SK-N-SH (cell line): ENCODE results near the gene THADA. TPM values are rescaled to one million over a fixed set of nuclear protein-coding genes. Genes with fewer than 3 reads are reported as not detected.

ENCODE experiments used
- CTCF ChIA-PET: fragments of 300-600, 350-600 bp; formaldehyde crosslinking; extraction: SDS; loops from one replicate; lab custom pipeline; 2021; lab: Yijun Ruan, JAX
- POLR2A ChIA-PET: fragments of 350-600 bp; sonication (Branson Sonifier 250); formaldehyde crosslinking; extraction: SDS; loops from one replicate; lab custom pipeline; 2020; ENCODE audit warnings: antibody characterized with exemption, inconsistent platforms; lab: Yijun Ruan, JAX
- DNase-seq: peaks from one replicate; pipeline ENCODE4 v3.0.0; 2012
- H2AFZ ChIP-seq: fragments of 200-600 bp; sonication (generic); 2 replicates; pipeline ENCODE4 v1.8.1; 2016; ENCODE audit warnings: antibody characterized with exemption, mild to moderate bottlenecking, low read depth
- H3F3A ChIP-seq: fragments of 200-600 bp; sonication (generic); replicated peaks from 2 replicates; pipeline ENCODE3; 2016; ENCODE audit warnings: antibody characterized with exemption, mild to moderate bottlenecking; ENCODE audit not compliant: insufficient read depth
- H3K27ac ChIP-seq, 2 experiments: fragments of 200-500 bp in 1 of 2; fragments of 200-600 bp in 1 of 2; sonication (Bioruptor generic) in 1 of 2; sonication (generic), shearing (Covaris generic) in 1 of 2; 2 replicates each; pipeline versions ENCODE4 v1.5.1 to v1.6.1; 2014 to 2016; ENCODE audit warnings: low read depth in 2 of 2, inconsistent platforms in 1 of 2, low read length in 1 of 2, mild to moderate bottlenecking in 1 of 2, mixed read lengths in 1 of 2
- H3K27me3 ChIP-seq: fragments of 200-600 bp; sonication (generic), shearing (Covaris generic); 2 replicates; pipeline ENCODE4 v1.6.1; 2016; ENCODE audit warnings: mixed run types; ENCODE audit not compliant: insufficient read depth
- H3K36me3 ChIP-seq, 2 experiments: fragments of 200-500 bp in 1 of 2; fragments of 200-600 bp in 1 of 2; sonication (Bioruptor generic) in 1 of 2; sonication (generic) in 1 of 2; replicated peaks in 1 of 2; 2 replicates each; pipeline versions ENCODE3 to v1.5.1; 2014 to 2016; ENCODE audit warnings: low read length in 1 of 2, mild to moderate bottlenecking in 1 of 2; ENCODE audit not compliant: insufficient read depth in 2 of 2, control insufficient read depth in 1 of 2
- H3K4me1 ChIP-seq, 2 experiments: fragments of 200-500 bp in 1 of 2; fragments of 200-600 bp in 1 of 2; sonication (Bioruptor generic) in 1 of 2; sonication (generic), shearing (Covaris generic) in 1 of 2; 2 replicates each; pipeline versions ENCODE4 v1.5.1 to v1.6.1; 2014 to 2016; ENCODE audit warnings: low read depth in 1 of 2, low read length in 1 of 2, mixed run types in 1 of 2; ENCODE audit not compliant: insufficient read depth in 2 of 2, control insufficient read depth in 1 of 2
- H3K4me2 ChIP-seq: fragments of 200-600 bp; sonication (generic), shearing (Covaris generic); 2 replicates; pipeline ENCODE4 v1.6.1; 2017; ENCODE audit warnings: mixed run types
- H3K4me3 ChIP-seq, 2 experiments: fragments of 200-500 bp in 1 of 2; fragments of 200-600 bp in 1 of 2; sonication (Bioruptor generic) in 1 of 2; sonication (generic), shearing (Covaris generic) in 1 of 2; 2 replicates each; pipeline versions ENCODE4 v1.5.1 to v1.8.1; 2014 to 2016; ENCODE audit warnings: low read depth in 2 of 2, inconsistent platforms in 1 of 2, low read length in 1 of 2, mild to moderate bottlenecking in 1 of 2, mixed read lengths in 1 of 2, moderate library complexity in 1 of 2
- H3K79me2 ChIP-seq: fragments of 200-600 bp; sonication (generic); 2 replicates; pipeline ENCODE4 v1.8.1; 2017; ENCODE audit warnings: mild to moderate bottlenecking; ENCODE audit not compliant: insufficient read depth
- H3K9ac ChIP-seq: fragments of 200-600 bp; sonication (generic); 2 replicates; pipeline ENCODE4 v1.6.1; 2017; ENCODE audit warnings: mixed run types
- H3K9me2 ChIP-seq: fragments of 200-600 bp; sonication (generic); 2 replicates; pipeline ENCODE4 v1.6.1; 2017; ENCODE audit warnings: mixed run types
- H3K9me3 ChIP-seq: fragments of 200-600 bp; sonication (generic); 2 replicates; pipeline ENCODE4 v1.6.1; 2017; ENCODE audit warnings: mixed run types, mild to moderate bottlenecking, moderate library complexity
- H4K20me1 ChIP-seq: fragments of 200-600 bp; sonication (generic); 2 replicates; pipeline ENCODE4 v1.6.1; 2017; ENCODE audit warnings: mild to moderate bottlenecking, mixed run types; ENCODE audit not compliant: insufficient read depth
- ELF1 ChIP-seq: IDR thresholded peaks from 2 replicates; pipeline ENCODE4 v1.4.0; 2012
- EZH2phosphoT487 ChIP-seq: fragments of 200-600 bp; sonication (generic); IDR thresholded peaks from 2 replicates; pipeline ENCODE4 v1.6.1; 2017; ENCODE audit warnings: low read depth, mixed run types, mild to moderate bottlenecking, antibody characterized with exemption, moderate library complexity, borderline replicate concordance
- GABPA ChIP-seq: IDR thresholded peaks from 2 replicates; pipeline ENCODE4 v1.4.0; 2012; ENCODE audit warnings: low read depth, mild to moderate bottlenecking
- GATA2 ChIP-seq: sonication (generic); formaldehyde crosslinking; IDR thresholded peaks from 2 replicates; pipeline ENCODE4 v1.5.0; 2020; ENCODE audit warnings: mild to moderate bottlenecking, missing genetic modification reagents
- JUND ChIP-seq: IDR thresholded peaks from 2 replicates; pipeline ENCODE4 v1.4.0; 2012
- POLR2AphosphoS5 ChIP-seq: IDR thresholded peaks from 2 replicates; pipeline ENCODE4 v1.6.1; 2012; ENCODE audit warnings: low read depth, low read length
- RFX5 ChIP-seq: IDR thresholded peaks from 2 replicates; pipeline ENCODE4 v1.6.1; 2012; ENCODE audit warnings: mild to moderate bottlenecking, improper control_type of control experiment, low read length
- YY1 ChIP-seq: IDR thresholded peaks from 2 replicates; pipeline ENCODE4 v1.4.0; 2012; ENCODE audit warnings: low read depth, mild to moderate bottlenecking
- WGBS: methylation state at CpG from one replicate; pipeline ENCODE4 v1.1.6; 2017; ENCODE audit warnings: low lambda C conversion rate; 5-methylcytosine and 5-hydroxymethylcytosine counted together
- polyA plus RNA-seq, 3 experiments: library from polyadenylated mRNA; depleted of rRNA; stranded (reverse); fragments of >200 nt; gene quantifications; 2 replicates each; pipeline ENCODE4 v1.2.3, GENCODE V29; 2012
- TF ChIP-seq, protein P1 (sequence below): IDR thresholded peaks from 2 replicates; pipeline ENCODE4 v1.6.1; 2012; ENCODE audit warnings: mild to moderate bottlenecking, low read depth, low read length, moderate library complexity
- TF ChIP-seq, protein P2 (sequence below): IDR thresholded peaks from 2 replicates; pipeline ENCODE4 v1.4.0; 2012; ENCODE audit warnings: low read depth, borderline replicate concordance
- TF ChIP-seq, protein P3 (sequence below): IDR thresholded peaks from 2 replicates; pipeline ENCODE4 v1.4.0; 2012; ENCODE audit warnings: low read depth
- TF ChIP-seq, protein P4 (sequence below): fragments of 150-350 bp; IDR thresholded peaks from 2 replicates; pipeline ENCODE4 v1.6.1; 2016; ENCODE audit warnings: mild to moderate bottlenecking, low read depth, low read length
- TF ChIP-seq, protein P5 (sequence below): IDR thresholded peaks from 2 replicates; pipeline ENCODE4; 2012
- TF ChIP-seq, protein P6 (sequence below): IDR thresholded peaks from 2 replicates; pipeline ENCODE4 v1.4.0; 2012; ENCODE audit warnings: low read depth, borderline replicate concordance

The THADA gene
- polyA plus RNA-seq, 1 of the 3 experiments (the other 2 are of a cell fraction) = 25.6 TPM

DNA sequence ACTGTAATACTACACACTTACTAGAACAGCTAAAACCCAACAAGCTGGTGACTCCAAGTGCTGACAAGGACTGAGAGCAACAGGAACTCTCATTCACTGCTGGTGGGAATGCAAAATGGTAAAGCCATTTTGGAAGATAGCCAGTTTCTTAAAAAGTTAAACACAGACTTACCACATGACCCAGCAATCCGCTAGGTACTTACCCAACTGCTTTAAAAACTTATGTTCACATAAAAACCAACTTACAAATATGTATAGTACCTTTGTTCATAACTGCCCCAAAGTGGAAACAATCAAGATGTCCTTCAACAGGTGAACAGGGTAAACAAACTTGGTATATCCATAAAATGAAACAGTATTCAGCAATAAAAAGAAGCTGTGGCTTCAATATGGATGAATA, 216.3 kb downstream of the THADA start:
- H2AFZ ChIP-seq = no peak overlapping the region
- H3K4me1 ChIP-seq = peaks cover 0 to 10% of the 10 kb centered on the region in 2 experiments; a peak in 2 of 4 replicates
- H3K9ac ChIP-seq = no peak overlapping the region
- H3K27me3 ChIP-seq = no peaks in the 10 kb centered on the region
- no peaks in the 10 kb centered on the region for H3K9me3 ChIP-seq
- H3K4me3 ChIP-seq = no peak overlapping the region
- peaks cover 3 to 24% of the 10 kb centered on the region in 2 experiments for H3K36me3 ChIP-seq
- no peak for DNase-seq
- POLR2A ChIA-PET = no interaction called here
- H3K27ac ChIP-seq = no peak overlapping the region
- peaks cover 3% of the 10 kb centered on the region for H3F3A ChIP-seq
- no peak overlapping the region for H3K4me2 ChIP-seq
- CTCF ChIA-PET = no interaction called here
- no peaks in the 10 kb centered on the region for H3K79me2 ChIP-seq
- WGBS = 95% methylated on average over 1 of the region's 1 CpG
- TF ChIP-seq, protein P1, sequence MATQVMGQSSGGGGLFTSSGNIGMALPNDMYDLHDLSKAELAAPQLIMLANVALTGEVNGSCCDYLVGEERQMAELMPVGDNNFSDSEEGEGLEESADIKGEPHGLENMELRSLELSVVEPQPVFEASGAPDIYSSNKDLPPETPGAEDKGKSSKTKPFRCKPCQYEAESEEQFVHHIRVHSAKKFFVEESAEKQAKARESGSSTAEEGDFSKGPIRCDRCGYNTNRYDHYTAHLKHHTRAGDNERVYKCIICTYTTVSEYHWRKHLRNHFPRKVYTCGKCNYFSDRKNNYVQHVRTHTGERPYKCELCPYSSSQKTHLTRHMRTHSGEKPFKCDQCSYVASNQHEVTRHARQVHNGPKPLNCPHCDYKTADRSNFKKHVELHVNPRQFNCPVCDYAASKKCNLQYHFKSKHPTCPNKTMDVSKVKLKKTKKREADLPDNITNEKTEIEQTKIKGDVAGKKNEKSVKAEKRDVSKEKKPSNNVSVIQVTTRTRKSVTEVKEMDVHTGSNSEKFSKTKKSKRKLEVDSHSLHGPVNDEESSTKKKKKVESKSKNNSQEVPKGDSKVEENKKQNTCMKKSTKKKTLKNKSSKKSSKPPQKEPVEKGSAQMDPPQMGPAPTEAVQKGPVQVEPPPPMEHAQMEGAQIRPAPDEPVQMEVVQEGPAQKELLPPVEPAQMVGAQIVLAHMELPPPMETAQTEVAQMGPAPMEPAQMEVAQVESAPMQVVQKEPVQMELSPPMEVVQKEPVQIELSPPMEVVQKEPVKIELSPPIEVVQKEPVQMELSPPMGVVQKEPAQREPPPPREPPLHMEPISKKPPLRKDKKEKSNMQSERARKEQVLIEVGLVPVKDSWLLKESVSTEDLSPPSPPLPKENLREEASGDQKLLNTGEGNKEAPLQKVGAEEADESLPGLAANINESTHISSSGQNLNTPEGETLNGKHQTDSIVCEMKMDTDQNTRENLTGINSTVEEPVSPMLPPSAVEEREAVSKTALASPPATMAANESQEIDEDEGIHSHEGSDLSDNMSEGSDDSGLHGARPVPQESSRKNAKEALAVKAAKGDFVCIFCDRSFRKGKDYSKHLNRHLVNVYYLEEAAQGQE = no peak
- no peak for TF ChIP-seq YY1
- H4K20me1 ChIP-seq = no peaks in the 10 kb centered on the region
- H3K9me2 ChIP-seq = no peaks in the 10 kb centered on the region

DNA sequence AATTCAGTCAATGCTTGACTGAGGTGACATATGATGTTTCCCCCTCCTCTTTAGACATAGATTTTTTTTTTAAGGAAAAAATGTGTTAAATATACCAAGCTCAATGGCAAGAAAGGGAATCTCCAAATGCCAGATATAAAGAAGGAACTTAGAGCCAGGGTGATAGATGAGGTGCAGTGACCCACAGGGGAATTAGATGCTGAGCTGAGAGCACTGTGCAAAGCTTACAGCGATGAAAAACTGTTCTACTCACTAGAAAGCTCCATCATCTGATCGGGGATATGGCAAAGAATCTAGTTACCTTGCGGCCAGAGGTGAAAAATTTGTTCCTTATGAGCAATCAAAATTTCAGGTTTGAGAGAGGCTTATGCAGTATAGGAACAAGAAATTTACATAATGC, 218.5 kb downstream of the THADA start:
- H3K4me2 ChIP-seq = no peak overlapping the region
- POLR2A ChIA-PET = no interaction called here
- H3K4me3 ChIP-seq = no peak overlapping the region
- peaks cover 3 to 20% of the 10 kb centered on the region in 2 experiments for H3K36me3 ChIP-seq
- no peaks in the 10 kb centered on the region for H3F3A ChIP-seq
- 95% methylated on average over 3 of the region's 3 CpGs for WGBS
- H3K9me3 ChIP-seq = no peaks in the 10 kb centered on the region
- CTCF ChIA-PET = interaction anchor here (0.7 to 1.6 kb wide), 4 partner anchors 12 to 173 kb away, joined by 3 to 4 read pairs (median 3); no protein-coding TSS in a partner anchor
- no peaks in the 10 kb centered on the region for H4K20me1 ChIP-seq
- no peak overlapping the region for H3K27ac ChIP-seq
- H3K79me2 ChIP-seq = no peaks in the 10 kb centered on the region
- no peaks in the 10 kb centered on the region for H3K9me2 ChIP-seq
- no peak overlapping the region for H2AFZ ChIP-seq
- no peaks in the 10 kb centered on the region for H3K27me3 ChIP-seq
- no peak for DNase-seq
- H3K9ac ChIP-seq = no peak overlapping the region
- H3K4me1 ChIP-seq = peaks cover 0 to 10% of the 10 kb centered on the region in 2 experiments; a peak in 2 of 4 replicates
- TF ChIP-seq GABPA (no peak), YY1 (no peak), GATA2 (CRISPR knock-in tag) (no peak), POLR2AphosphoS5 (no peak), ELF1 (no peak), JUND (no peak), EZH2phosphoT487 (no peak), RFX5 (no peak)
- TF ChIP-seq, protein P2, sequence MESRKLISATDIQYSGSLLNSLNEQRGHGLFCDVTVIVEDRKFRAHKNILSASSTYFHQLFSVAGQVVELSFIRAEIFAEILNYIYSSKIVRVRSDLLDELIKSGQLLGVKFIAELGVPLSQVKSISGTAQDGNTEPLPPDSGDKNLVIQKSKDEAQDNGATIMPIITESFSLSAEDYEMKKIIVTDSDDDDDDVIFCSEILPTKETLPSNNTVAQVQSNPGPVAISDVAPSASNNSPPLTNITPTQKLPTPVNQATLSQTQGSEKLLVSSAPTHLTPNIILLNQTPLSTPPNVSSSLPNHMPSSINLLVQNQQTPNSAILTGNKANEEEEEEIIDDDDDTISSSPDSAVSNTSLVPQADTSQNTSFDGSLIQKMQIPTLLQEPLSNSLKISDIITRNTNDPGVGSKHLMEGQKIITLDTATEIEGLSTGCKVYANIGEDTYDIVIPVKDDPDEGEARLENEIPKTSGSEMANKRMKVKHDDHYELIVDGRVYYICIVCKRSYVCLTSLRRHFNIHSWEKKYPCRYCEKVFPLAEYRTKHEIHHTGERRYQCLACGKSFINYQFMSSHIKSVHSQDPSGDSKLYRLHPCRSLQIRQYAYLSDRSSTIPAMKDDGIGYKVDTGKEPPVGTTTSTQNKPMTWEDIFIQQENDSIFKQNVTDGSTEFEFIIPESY = no peak
- TF ChIP-seq, protein P3, sequence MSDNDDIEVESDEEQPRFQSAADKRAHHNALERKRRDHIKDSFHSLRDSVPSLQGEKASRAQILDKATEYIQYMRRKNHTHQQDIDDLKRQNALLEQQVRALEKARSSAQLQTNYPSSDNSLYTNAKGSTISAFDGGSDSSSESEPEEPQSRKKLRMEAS = no peak
- TF ChIP-seq, protein P4, sequence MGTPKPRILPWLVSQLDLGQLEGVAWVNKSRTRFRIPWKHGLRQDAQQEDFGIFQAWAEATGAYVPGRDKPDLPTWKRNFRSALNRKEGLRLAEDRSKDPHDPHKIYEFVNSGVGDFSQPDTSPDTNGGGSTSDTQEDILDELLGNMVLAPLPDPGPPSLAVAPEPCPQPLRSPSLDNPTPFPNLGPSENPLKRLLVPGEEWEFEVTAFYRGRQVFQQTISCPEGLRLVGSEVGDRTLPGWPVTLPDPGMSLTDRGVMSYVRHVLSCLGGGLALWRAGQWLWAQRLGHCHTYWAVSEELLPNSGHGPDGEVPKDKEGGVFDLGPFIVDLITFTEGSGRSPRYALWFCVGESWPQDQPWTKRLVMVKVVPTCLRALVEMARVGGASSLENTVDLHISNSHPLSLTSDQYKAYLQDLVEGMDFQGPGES = no peak
- TF ChIP-seq, protein P5, sequence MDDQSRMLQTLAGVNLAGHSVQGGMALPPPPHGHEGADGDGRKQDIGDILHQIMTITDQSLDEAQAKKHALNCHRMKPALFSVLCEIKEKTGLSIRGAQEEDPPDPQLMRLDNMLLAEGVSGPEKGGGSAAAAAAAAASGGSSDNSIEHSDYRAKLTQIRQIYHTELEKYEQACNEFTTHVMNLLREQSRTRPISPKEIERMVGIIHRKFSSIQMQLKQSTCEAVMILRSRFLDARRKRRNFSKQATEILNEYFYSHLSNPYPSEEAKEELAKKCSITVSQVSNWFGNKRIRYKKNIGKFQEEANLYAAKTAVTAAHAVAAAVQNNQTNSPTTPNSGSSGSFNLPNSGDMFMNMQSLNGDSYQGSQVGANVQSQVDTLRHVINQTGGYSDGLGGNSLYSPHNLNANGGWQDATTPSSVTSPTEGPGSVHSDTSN = no peak
- TF ChIP-seq, protein P6, sequence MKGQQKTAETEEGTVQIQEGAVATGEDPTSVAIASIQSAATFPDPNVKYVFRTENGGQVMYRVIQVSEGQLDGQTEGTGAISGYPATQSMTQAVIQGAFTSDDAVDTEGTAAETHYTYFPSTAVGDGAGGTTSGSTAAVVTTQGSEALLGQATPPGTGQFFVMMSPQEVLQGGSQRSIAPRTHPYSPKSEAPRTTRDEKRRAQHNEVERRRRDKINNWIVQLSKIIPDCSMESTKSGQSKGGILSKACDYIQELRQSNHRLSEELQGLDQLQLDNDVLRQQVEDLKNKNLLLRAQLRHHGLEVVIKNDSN = no peak
- TF ChIP-seq, protein P1 = no peak
